MM.1S (cell line): Measurements from ENCODE around the gene DACT2.

Experiments
- CTCF ChIP-seq: fragments of 300-600 bp; sonication (generic); IDR thresholded peaks from 2 replicates; pipeline ENCODE4 v1.5.1; 2016; ENCODE audit warnings: antibody characterized with exemption, low read length, mixed read lengths
- EZH2 ChIP-seq: fragments of 300-600 bp; sonication (generic); optimal IDR thresholded peaks from 2 replicates; pipeline ENCODE3; 2017; ENCODE audit warnings: low read depth, mild to moderate bottlenecking, antibody characterized with exemption, low read length, mixed read lengths

DNA sequence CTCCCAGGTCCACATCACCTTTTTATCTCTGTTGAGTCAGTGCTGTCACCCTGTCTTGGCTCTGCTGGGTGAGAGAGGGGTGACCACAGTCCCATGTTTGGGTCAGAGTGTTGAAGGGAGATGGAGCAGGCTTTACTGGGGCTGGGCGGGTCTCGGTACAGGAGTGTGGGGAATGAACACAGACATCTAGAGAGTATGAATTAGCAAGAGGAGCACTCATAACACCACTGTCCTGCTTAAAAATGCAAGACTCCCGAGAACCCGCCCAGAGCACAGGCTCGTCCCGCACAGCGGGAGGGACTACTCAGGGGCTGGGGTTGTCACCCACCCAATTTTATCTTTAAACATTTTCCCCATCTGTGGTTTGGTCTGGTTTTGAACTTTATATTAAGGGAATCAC lies 27.5 kb upstream of the DACT2 start:
- TF ChIP-seq CTCF (no peak), EZH2 (no peak)
